Calu3 (cell line): ENCODE results near the gene DNAH9. TPM values are rescaled to one million over a fixed set of nuclear protein-coding genes. Genes with fewer than 3 reads are reported as not detected.

ENCODE experiments used
- BruUV-seq: library from RNA; stranded (reverse); fragments of 400-500 nt; replicated peaks from 2 replicates; lab custom pipeline; 2021; lab: Mats Ljungman, UMichigan
- CTCF ChIA-PET: fragments of 300-600 bp; sonication (Branson Sonifier 250); formaldehyde crosslinking; loops from one replicate; lab custom pipeline; 2022; ENCODE audit warnings: antibody characterized with exemption; lab: Charles Lee
- DNase-seq: peaks from one replicate; pipeline ENCODE4 v3.0.0; 2022
- H3K27ac Mint-ChIP-seq: one replicate; pipeline ENCODE4 v1.8.0; 2022; ENCODE audit warnings: mixed read lengths; ENCODE audit not compliant: unreplicated experiment
- H3K27me3 Mint-ChIP-seq: one replicate; pipeline ENCODE4 v1.8.0; 2022; ENCODE audit warnings: mixed read lengths; ENCODE audit not compliant: unreplicated experiment
- H3K36me3 Mint-ChIP-seq: one replicate; pipeline ENCODE4 v1.8.0; 2022; ENCODE audit warnings: mild to moderate bottlenecking, moderate library complexity, mixed read lengths; ENCODE audit not compliant: insufficient read depth, unreplicated experiment
- H3K4me1 Mint-ChIP-seq: one replicate; pipeline ENCODE4 v1.8.0; 2022; ENCODE audit warnings: mild to moderate bottlenecking, low read depth, mixed read lengths; ENCODE audit not compliant: unreplicated experiment
- H3K4me3 Mint-ChIP-seq: one replicate; pipeline ENCODE4 v1.8.0; 2022; ENCODE audit warnings: mild to moderate bottlenecking, low read depth, moderate library complexity, mixed read lengths; ENCODE audit not compliant: unreplicated experiment
- H3K9me3 Mint-ChIP-seq: one replicate; pipeline ENCODE4 v1.8.0; 2022; ENCODE audit warnings: low read depth, mixed read lengths; ENCODE audit not compliant: unreplicated experiment
- intact Hi-C: fragments of 100-400 bp; cut with micrococcal nuclease; formaldehyde crosslinking; loops from one replicate; pipeline ENCODE4 v1.10.0; 2022; ENCODE audit not compliant: unreplicated experiment
- total RNA-seq: library from RNA; stranded (reverse); gene quantifications from 2 replicates; pipeline ENCODE4 v1.2.3, GENCODE V29; 2022
- TF ChIP-seq, protein P1 (sequence below): fragments of 200-600 bp; IDR thresholded peaks from one replicate; pipeline ENCODE4 v1.8.0; 2022; ENCODE audit warnings: antibody characterized with exemption; ENCODE audit not compliant: unreplicated experiment

The DNAH9 gene
- total RNA-seq, 1 experiment from 2014 or later: 0.19 TPM

GRCh38 chr17:11747441-11747840 lies 149.2 kb downstream of the DNAH9 start:
- intact Hi-C loops: no loop called here
- TF ChIP-seq, protein P1, sequence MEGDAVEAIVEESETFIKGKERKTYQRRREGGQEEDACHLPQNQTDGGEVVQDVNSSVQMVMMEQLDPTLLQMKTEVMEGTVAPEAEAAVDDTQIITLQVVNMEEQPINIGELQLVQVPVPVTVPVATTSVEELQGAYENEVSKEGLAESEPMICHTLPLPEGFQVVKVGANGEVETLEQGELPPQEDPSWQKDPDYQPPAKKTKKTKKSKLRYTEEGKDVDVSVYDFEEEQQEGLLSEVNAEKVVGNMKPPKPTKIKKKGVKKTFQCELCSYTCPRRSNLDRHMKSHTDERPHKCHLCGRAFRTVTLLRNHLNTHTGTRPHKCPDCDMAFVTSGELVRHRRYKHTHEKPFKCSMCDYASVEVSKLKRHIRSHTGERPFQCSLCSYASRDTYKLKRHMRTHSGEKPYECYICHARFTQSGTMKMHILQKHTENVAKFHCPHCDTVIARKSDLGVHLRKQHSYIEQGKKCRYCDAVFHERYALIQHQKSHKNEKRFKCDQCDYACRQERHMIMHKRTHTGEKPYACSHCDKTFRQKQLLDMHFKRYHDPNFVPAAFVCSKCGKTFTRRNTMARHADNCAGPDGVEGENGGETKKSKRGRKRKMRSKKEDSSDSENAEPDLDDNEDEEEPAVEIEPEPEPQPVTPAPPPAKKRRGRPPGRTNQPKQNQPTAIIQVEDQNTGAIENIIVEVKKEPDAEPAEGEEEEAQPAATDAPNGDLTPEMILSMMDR: no peak
- H3K4me3 Mint-ChIP-seq: no peak overlapping the region
- CTCF ChIA-PET: no interaction called here
- no peak for DNase-seq
- no TSS peak for BruUV-seq
- no peaks in the 10 kb centered on the region for H3K4me1 Mint-ChIP-seq
- H3K9me3 Mint-ChIP-seq: peaks cover 21% of the 10 kb centered on the region
- H3K36me3 Mint-ChIP-seq: no peaks in the 10 kb centered on the region
- no peaks in the 10 kb centered on the region for H3K27me3 Mint-ChIP-seq
- no peak overlapping the region for H3K27ac Mint-ChIP-seq

DNA sequence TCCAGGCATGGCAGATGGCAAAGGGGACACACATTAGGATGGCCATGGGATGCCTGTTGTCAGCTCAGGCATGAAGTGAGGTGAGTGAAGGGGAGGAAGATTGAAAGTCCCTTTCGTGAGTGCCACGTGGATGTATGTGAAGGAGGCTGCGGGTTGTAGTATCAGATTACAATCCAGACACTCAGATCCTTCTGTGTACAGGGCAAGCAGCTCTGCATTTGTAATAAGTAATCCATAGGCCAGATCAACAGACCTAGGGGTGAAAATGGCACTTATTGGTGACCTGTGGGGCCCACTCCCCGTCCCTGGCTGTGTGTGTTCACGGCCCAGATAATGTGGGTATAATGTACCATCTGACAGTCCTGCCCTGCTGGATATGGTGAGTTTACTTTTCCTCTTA lies 159.5 kb downstream of the DNAH9 start:
- intact Hi-C loops: no loop called here
- DNase-seq: no peak
- no peak overlapping the region for H3K27ac Mint-ChIP-seq

GRCh38 chr17:11768106-11768505 lies 169.8 kb downstream of the DNAH9 start:
- no peaks in the 10 kb centered on the region for H3K4me1 Mint-ChIP-seq
- peaks cover 3% of the 10 kb centered on the region for H3K9me3 Mint-ChIP-seq
- CTCF ChIA-PET: no interaction called here
- BruUV-seq: no TSS peak
- TF ChIP-seq, protein P1: no peak
- H3K27ac Mint-ChIP-seq: no peak overlapping the region
- H3K4me3 Mint-ChIP-seq: no peak overlapping the region
- no peaks in the 10 kb centered on the region for H3K36me3 Mint-ChIP-seq
- intact Hi-C loops: no loop called here
- H3K27me3 Mint-ChIP-seq: no peaks in the 10 kb centered on the region
- DNase-seq: no peak

More for the DNA sequence above, 159.5 kb downstream of the DNAH9 start:
- TF ChIP-seq, protein P1: no peak
- H3K4me1 Mint-ChIP-seq: no peaks in the 10 kb centered on the region
- H3K4me3 Mint-ChIP-seq: no peak overlapping the region
- no peaks in the 10 kb centered on the region for H3K36me3 Mint-ChIP-seq
- no peaks in the 10 kb centered on the region for H3K27me3 Mint-ChIP-seq
- H3K9me3 Mint-ChIP-seq: peaks cover 5% of the 10 kb centered on the region
- BruUV-seq: no TSS peak
- CTCF ChIA-PET: no interaction called here

DNA sequence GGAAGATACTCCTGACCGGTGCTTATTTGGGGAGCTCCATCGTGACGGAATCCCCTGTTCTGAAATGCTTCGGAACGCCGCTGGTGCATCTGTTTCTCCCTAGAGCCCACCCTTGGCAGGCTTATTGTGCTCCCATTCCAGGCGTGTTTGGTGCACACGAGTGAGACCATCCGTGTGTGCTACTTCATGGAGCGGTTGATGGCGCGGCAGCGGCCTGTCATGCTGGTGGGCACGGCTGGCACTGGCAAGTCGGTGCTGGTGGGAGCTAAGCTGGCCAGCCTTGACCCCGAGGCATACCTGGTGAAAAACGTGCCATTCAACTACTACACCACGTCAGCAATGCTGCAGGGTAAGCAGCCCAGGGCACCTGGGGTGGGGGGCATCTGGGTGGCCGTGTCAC lies 170.7 kb downstream of the DNAH9 start:
- no peaks in the 10 kb centered on the region for H3K4me1 Mint-ChIP-seq
- H3K9me3 Mint-ChIP-seq: peaks cover 3% of the 10 kb centered on the region
- intact Hi-C loops: no loop called here
- TF ChIP-seq, protein P1: no peak
- BruUV-seq: no TSS peak
- no peaks in the 10 kb centered on the region for H3K36me3 Mint-ChIP-seq
- no peak overlapping the region for H3K27ac Mint-ChIP-seq
- no peaks in the 10 kb centered on the region for H3K27me3 Mint-ChIP-seq
- no peak overlapping the region for H3K4me3 Mint-ChIP-seq
- DNase-seq: no peak
- CTCF ChIA-PET: no interaction called here
